HG02571 (cell line): ENCODE data around the gene KCTD10.
"Not testable (repeated sequence)": the region's sequence is repeated elsewhere in the genome, so short reads cannot be mapped to it uniquely, and the experiment has no call there.

Source experiments
- ATAC-seq: cut with Tn5 transposase; IDR thresholded peaks from one replicate; pipeline ENCODE4 v1.9.1; 2021; ENCODE audit warnings: mild to moderate bottlenecking, moderate library complexity; ENCODE audit not compliant: unreplicated experiment

Gene KCTD10

GRCh38 chr12:109473526-109474270 lies 3.4 kb downstream of the KCTD10 start:
- ATAC-seq: not testable (repeated sequence)

- ATAC-seq: no peak
Measured at GRCh38 chr12:109473006-109473405, 4.1 kb downstream of the KCTD10 start.

- no peak for ATAC-seq
Measured at GRCh38 chr12:109469517-109469916, 7.6 kb downstream of the KCTD10 start.

- no peak for ATAC-seq
Measured at GRCh38 chr12:109467978-109468676, 9.0 kb downstream of the KCTD10 start.

- no peak for ATAC-seq
Measured at GRCh38 chr12:109466821-109467220, 10.3 kb downstream of the KCTD10 start.

- no peak for ATAC-seq
Measured at GRCh38 chr12:109466305-109466704, 10.8 kb downstream of the KCTD10 start.

GRCh38 chr12:109464642-109465351 lies 12.3 kb downstream of the KCTD10 start:
- ATAC-seq: no peak

- no peak for ATAC-seq
Measured at GRCh38 chr12:109463756-109464155, 13.3 kb downstream of the KCTD10 start.

GRCh38 chr12:109462868-109463692 lies 14.0 kb downstream of the KCTD10 start:
- no peak for ATAC-seq

- no peak for ATAC-seq
Measured at GRCh38 chr12:109461846-109462756, 15.0 kb downstream of the KCTD10 start.

GRCh38 chr12:109461049-109461845 lies 15.9 kb downstream of the KCTD10 start:
- ATAC-seq: no peak

- ATAC-seq: no peak
Measured at GRCh38 chr12:109460538-109460937, 16.6 kb downstream of the KCTD10 start.

GRCh38 chr12:109459247-109459646 lies 17.9 kb downstream of the KCTD10 start:
- ATAC-seq: no peak

GRCh38 chr12:109458771-109459208 lies 18.3 kb downstream of the KCTD10 start:
- ATAC-seq: no peak

GRCh38 chr12:109458086-109458485 lies 19.0 kb downstream of the KCTD10 start:
- ATAC-seq: no peak

- no peak for ATAC-seq
Measured at GRCh38 chr12:109455706-109456105, 21.4 kb downstream of the KCTD10 start.

GRCh38 chr12:109452489-109452888 lies 24.6 kb downstream of the KCTD10 start:
- no peak for ATAC-seq

GRCh38 chr12:109451400-109451799 lies 25.7 kb downstream of the KCTD10 start:
- no peak for ATAC-seq

GRCh38 chr12:109450980-109451379 lies 26.1 kb downstream of the KCTD10 start:
- no peak for ATAC-seq
